Cortex of kidney (tissue), 1 donor: ENCODE results near the gene MS4A4A.
"Not testable (repeated sequence)": the region's sequence is repeated elsewhere in the genome, so short reads cannot be mapped to it uniquely, and the experiment has no call there.

Source experiments
- DNase-seq: peaks from one replicate; lab custom pipeline; 2025; lab: John Stamatoyannopoulos, UW

Gene MS4A4A

DNA sequence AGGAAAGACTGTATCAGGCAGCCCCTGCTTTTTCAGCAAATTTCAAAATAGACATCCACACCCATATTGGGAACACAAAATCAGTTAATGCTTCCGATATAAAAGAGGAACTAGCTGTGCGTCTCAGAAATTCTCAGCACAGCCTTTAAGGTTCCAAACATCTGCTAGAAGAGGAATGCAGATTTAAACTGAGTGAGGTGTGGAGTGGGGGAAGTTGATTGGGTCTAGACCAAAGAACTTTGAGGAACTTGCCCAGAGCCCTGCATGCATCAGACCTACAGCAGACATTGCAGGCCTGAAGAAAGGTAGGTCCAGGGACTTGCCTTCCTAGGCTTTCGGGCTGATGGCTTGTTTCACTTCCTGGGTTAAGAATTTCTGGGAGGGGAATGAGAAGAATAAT lies at the start of gene MS4A4A:
TSS of gene MS4A4A (plus strand) at position 255 of the 400 bp plus-strand sequence. CDS start at position 265, 10 bp downstream.
- no peak for DNase-seq

DNA sequence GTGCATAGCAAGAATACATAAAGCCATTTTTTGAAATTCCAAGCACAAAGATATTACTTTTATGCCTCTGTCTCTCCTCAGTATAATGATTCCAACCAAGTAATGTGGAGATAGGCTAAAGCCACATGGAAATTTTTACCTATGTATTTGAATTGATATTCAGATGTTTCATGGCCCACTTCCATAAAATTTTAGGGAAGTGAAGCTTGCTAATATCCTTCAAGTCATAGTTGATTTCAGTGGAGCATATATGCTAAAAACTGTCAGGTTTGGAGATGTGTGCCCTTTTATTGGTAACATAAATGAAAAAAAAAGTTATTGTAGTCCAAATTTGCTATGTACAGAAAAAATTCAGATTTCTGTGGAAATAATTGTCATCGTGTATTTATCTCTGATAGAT lies 49.8 kb upstream of the MS4A4A start:
- no peak for DNase-seq

DNA sequence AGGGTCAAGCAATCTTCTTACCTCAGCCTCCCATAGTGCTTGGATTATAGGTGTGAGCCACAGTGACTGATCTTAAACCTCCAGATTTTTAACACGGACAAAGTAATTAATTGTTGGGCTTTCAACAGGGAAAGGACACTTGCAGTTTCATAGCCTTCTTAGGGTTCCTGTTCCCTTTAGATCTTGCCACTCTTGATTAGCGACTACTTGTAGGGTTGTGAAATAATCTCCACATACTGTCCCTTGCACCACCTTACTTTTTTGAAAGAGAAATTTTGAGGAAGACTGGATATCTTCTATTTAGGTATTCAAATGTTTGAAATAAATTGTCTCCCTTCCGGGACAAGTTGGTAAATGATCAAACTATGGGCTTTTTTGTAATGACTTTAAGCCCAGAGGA lies 45.1 kb upstream of the MS4A4A start:
- DNase-seq: no peak

DNA sequence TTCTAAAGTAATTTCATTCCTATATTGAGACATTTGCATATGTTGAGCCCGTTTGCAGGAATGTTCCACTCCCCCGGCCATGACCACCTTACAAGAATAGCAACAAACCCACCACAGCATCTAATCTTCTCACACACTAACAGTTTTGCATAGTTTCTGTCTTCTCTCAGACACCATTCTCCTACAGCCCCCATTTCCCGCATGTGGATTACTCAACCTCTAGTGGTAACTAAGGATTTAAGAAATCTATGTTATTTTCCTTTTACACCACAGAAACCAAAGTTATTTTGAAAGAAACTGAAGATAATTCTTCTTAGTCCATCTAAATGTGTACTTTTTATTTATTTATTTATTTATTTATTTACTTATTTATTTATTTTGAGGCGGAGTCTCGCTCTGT lies 39.8 kb upstream of the MS4A4A start:
- DNase-seq: no peak

DNA sequence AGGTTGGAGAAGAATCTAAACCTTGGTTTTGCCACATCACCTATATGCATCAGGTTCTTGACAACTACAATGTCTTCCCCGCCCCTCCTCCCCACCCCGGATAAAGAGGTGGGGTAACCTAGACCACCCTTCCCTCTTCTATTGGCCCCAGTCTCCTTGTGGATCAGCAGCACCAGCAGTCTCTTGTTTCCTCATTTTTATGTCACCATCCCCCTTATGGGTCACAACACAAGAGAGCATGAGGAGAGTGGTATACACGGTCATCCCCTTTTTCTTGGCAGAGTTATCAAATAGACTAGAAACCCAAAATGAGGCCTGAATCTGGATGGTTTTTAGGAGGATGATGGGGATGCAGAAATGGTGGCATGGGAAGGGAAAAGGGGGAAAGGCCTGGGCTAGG lies 38.7 kb upstream of the MS4A4A start:
- DNase-seq: no peak

DNA sequence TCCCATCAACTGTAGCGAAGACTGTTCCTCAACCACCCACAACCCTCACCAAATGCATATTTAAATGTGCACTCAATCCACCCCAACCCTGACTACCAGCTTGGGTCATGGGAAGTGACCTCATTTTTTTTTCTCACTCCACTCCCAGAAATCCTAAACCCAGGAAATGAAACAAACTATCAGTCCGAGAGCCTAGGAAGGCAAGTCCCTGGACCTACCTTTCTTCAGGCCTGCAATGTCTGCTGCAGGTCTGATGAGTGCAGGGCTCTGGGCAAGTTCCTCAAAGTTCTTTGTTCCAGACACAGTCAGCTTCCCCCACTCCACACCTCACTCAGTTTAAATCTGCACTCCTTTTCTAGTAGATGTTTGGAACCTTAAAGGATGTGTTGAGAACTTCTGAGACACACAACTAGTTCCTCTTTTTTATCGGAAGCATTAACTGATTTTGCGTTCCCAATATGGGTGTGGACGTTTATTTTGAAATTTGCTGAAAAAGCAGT lies 37.7 kb upstream of the MS4A4A start, which contains the start of gene MS4A4E:
TSS of gene MS4A4E (minus strand) at position 398 of the 500 bp plus-strand sequence. CDS start 13,082 bp downstream, outside the sequence.
- DNase-seq: no peak

DNA sequence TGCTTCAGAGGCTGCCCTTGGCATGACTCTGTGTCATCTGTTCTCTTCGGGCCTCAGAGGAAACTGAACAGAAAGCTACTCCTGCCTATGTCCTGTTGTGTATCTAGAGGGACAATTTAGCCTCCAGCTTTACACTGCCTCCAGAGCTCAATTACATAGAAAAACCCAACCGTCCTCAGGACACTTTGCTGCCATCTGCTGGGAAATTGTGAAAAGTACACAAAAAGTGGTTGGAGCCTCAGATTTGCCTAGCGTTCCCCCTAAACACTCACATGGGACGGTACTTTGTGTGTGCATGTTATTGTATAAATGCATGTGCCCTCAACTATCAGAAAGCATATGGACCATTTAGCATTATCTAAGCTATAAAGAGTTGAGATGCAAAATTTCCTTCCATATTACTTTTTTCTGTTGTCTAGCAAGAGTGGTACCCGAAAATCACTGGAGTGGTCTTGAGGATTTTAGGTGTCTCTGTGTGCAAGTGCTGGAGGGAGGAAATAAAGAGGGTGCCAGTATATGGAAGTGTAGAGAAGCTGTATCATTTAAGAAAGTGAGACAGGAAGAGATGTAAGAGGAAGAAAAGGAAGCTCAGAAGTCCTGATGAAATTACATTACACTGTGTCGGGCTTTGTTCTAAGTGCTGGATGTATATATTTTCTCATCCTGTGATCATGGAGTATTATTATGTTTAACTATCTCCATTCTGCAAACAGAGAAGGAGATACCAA lies 28.8 kb upstream of the MS4A4A start:
- DNase-seq: no peak

DNA sequence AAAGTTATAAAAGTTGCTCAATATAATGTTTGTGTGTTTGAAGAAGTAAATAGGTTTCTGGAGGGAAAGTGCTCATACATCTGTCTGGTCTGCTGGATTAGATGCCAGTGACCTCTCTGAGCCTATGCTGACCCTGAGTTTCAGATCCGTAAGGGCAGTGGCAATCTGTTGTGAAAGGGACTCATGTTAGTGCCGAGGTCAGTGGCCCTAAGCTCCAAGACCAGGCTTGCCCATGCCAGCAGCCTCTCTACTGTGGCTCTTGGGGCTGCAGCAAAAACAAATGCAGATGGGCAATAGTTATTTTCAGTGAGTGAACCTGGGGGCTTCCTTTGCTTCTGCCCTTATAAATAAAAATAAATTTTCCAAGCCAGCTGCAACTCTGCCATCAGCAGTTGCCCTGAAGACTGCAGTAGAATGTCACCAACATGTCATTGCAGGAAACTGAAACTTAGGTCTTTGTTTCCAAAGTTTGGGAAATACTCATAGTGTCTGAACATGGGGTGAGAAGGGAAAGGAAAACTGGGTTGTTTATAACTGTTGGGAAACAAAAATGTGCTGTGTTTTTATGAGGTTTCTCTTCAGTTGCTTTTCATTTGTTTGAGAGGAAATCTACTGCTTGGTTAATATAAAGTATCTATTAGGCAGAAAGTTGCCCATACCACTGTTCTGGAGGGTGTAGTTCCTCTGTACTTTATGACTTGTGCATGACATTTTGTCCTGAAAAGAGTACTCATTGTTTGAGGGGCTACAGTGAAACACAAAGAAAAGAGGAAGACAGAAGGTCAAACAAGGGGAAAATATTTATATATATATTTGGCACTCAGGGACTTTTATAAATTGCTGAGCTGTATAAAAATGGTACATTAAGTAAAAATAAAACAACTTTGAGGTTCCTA lies 28.0 kb upstream of the MS4A4A start:
- DNase-seq: no peak

DNA sequence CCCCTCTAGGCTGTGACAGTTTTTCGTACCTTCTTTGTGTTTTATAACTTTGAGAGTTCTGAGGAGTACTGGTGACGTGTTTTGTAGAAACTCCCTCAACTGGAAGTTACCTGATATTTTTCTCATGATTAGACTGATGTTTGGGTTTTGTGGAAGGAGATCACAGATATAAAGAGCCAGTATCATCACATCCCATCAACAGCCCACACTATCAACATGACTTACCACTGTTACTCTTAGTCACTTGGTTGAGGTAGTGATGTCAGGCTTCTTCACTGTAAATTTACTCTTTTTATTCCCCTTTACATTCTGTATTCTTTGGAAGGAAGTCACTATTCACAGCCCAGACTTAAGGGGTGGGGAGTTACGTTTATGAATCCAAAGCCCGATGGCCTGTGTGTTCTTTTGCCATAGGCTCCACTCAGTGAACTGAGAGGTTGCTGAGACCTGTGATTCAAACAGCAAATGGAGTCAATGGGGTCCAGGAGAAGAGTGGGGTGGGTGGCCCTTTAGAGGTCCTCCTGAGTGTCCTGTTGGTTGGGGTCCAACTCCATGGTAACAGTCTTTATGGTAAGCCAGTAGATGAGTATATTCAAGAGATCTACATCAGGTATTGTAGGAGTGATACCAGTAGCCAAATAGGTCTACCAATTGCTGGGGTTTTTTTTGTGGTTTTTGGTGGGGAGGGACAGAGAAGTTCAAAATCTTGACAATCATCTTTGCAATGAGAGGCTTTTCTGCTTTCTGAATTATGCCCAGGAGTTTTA lies 22.3 kb upstream of the MS4A4A start:
- DNase-seq: no peak

DNA sequence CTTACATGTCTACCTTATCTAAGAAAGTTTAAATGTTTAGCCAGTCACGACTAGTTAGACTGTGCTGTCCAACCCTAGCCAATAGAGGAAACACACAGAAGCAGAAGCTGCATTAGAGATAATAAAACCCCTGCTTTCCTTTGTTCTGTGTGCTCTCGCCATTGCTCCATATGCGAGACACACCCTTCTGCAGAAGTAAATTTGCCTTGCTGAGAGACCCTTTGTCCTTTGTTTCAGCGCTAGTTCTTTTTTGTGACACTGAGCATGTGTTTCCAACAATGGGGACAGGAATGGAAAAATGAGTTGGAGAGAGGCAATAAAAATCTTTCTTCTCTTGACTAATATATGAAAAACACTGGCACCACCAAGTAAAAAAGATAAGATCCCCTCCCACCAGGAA lies 19.5 kb upstream of the MS4A4A start:
- DNase-seq: no peak

DNA sequence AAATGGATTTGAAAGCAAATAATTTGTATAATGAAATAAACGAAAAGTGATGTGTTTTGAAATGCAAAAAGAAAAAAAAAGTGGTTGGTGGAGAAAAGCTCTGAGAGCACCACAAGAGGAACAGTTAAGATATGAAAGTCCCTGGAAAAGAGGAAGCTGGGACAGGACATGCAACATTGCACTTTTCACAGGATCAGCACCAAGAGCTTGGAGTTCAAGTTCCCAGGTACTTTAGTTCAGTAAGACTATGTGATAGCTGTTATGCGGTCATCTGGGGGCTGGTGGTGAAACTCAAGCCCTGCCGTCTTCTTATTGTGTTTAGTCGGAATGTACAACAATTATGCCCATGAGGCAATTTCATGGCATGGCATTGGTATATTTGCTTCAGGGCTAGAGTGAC lies 17.1 kb upstream of the MS4A4A start:
- no peak for DNase-seq

DNA sequence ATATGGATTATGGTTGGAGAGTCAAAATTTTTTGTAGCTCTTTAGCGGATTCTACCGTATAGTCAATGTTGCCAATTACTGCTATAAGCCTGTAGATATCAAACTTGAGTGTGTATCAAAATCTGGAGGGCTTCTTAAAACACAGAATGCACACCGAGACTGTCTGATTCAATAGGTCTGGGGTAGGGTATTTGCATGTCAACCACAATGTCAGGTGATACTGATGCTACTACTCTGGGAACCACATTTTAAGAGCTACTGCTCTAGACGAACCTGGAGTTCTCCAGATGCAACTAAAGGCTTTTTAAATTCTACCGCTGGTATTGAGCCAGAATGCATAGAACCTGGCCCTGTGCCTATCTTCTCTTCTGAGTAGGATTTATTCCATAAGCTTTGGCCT lies 15.8 kb upstream of the MS4A4A start:
- DNase-seq: no peak

DNA sequence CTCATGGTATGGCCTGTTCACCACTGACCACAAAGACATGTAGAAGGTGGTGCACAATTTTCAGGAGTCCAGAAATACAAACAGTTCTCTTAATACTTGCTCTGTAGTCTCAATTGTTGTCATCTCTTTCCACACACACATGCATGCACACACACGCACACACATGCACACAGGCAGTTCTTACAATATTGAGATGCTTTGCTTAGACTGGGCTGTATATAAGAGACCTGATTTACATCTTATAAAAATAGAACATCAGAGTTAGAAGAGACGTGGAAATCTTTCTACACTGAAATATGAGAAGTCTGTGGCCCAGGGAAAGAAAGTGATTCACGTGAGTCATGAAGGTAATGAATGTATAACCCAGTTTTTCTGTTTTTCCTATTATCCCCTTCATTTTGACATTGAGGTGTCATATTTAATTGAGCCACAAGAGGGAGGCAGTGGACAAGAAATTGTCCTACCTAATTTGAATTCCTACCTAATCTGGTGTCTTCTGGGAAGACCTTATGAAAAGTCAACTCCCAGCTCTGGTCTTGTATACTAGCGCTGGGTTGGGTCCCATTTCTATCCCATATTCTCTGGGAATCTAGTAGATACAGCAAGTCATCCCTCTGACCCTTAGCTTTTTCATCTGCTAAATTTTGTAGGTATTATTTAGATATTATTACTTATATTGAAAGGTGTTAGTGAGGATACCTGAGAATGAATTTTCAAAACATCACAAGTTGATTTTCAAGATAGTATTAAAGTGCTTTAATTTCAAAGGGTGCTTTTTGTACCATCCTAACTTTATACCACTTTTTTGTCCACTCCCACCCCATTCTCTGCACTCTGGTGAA lies 14.9 kb upstream of the MS4A4A start:
- no peak for DNase-seq

DNA sequence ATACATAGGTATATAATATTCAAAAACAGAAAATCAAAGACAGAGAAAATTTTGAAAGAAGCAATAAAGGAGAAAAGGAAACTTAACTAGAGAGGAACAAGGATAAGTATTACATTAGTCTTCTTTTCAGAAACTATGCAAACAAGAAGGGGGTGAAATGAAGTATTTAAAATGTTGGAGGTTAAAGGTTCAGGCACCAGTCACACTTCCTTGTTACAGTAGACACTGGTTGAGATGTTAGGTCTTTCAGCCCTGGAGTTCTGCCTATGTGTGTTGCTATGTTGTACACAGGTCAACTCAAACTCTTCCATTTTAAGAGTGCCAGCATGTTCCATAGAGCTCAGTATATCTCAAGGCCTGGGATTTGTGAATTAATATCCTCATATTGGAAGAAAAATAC lies 6.0 kb upstream of the MS4A4A start:
- DNase-seq: no peak

DNA sequence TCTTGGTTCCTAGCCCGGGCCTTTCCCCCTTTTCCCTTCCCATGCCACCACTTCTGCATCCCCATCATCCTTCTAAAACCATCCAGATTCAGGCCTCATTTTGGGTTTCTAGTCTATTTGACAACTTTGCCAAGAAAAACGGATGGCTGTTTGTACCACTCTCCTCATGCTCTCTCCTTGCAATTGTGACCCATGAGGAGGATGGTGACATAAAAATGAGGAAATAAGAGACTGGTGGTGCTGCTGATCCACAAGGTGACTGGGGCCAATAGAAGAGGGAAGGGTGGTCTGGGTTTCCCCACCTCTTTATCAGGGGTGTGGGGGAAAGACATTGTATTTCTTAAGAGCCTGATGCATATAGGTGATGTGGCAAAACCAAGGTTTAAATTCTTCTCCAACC lies 1.0 kb downstream of the MS4A4A start:
- no peak for DNase-seq

DNA sequence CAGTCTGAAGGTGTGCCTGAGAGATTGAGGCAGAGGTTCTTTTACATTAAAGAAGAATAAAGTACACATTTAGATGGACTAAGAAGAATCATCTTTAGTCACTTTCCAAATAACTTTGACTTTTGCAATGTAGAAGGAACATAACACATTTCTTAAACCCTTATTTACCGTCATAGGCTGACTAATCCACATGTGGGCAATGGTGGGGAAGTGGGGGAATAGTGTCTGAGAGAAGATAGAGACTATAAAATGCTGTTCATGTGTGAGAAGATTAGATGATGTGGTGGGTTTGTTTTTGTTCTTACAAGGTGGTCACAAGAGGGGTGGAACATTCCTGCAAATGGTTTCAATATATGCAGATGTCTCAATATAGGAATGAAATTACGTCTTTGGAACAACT lies 1.8 kb downstream of the MS4A4A start:
- DNase-seq: no peak

DNA sequence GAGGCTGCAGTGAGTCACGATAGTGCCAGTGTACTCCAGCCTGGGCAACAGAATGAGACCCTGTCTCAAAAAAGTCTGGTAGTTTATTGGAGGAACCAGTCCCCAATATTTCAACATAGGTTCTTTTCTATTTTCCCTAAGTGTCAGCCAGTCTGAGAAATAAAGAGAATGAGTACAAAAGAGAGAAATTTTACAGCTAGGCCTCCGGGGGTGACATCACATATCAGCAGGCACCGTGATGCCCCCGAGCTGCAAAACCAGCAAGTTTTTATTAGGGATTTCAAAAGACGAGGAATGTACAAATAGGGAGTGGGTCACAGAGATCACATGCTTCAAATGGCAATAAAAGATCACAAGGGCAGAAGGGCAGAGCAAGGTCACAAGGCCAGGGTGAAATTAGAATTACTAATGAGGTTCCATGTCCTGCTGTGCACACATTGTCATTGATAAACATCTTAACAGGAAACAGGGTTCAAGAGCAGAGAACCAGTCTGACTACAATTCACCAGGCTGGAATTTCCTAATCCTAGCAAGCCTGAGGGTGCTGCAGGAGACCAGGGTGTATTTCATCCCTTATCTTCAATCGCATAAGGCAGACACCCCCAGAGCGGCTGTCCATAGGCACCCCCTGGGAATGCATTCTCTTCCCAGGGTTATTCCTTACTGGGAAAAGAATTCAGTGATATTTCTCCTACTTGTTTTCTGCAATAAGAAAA lies 5.1 kb downstream of the MS4A4A start:
- DNase-seq: not testable (repeated sequence)

DNA sequence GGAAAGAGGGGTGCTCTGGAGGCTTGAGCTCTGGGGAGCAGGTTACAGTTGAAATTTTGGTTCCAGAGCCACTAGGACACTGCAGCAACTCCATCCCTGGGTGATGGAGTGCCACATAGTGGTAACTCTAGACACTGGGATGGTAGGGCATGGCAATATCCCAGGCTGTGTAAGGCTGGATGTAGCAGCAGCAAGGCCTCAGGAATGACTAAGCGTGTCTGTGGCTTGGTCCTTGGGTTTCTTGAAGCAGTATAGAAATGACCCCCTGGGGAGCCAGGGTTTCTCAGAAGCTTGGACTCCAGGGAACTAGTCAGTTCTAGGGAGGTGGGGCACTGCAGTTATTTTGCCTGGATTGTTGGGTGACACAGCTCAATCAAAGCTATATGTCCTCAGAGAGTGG lies 8.1 kb downstream of the MS4A4A start:
- no peak for DNase-seq

DNA sequence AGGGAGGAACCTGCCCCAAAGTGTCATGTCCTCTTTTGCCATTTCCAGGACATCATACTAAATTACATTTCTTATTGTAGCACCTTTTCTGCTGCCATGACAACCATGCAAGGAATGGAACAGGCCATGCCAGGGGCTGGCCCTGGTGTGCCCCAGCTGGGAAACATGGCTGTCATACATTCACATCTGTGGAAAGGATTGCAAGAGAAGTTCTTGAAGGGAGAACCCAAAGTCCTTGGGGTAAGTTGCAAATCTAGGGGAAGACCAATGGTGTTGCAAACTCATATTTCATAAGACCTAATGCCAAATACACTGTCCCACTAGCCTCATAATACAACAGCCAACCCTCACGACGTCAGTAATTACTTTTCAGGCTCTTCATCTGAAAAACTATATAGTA lies 11.7 kb downstream of the MS4A4A start:
- DNase-seq: no peak

DNA sequence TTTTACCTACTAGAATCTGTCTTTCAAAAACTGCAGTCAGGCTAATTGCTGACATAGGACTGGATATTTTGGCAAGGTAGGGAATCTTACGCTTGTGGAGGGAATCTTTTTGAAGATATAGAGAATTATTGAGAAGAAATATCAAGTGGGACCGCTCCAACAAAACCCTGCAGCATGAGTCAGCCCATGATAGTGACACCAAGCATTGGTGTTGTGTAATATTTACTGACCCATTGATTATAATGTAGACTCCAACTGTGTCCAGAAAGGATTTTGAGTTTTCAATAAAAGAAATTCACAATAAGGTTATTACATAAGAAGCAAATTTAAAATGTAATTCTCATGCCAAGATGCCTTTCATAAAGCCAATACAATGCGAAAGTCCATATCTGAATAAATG lies 20.7 kb downstream of the MS4A4A start:
- DNase-seq: no peak

DNA sequence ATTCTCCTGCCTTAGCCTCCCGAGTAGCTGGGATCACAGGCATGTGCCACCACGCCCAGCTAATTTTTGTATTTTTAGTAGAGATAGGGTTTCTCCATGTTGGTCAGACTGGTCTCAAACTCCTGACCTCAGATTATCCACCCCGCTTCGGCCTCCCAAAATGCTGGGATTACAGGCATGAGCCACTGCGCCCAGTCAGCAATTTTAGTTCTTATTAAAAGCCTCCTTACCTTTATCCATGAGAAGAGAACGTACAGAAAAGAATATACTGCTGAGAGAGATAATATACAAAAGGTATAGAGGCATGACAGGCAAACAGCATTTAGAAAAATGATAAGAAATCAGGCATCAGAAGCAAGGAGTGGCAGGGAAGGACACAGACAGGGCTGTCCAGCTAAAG lies 21.4 kb downstream of the MS4A4A start:
- not testable (repeated sequence) for DNase-seq
